Hematopoietic multipotent progenitor cell treated with erythropoietin and hydrocortisone succinate and interleukin-3 and kit ligand, for 6 days (in vitro differentiated cells): Measurements from ENCODE around the gene SEMA7A.
A peak's percentile ranks its signal among the peaks of the same experiment; 100 is the strongest.
"Not testable (repeated sequence)": the region's sequence is repeated elsewhere in the genome, so short reads cannot be mapped to it uniquely, and the experiment has no call there.

Source experiments
- DNase-seq: peaks from one replicate; pipeline ENCODE4 v3.0.0-alpha.2; 2015

Gene SEMA7A

DNA sequence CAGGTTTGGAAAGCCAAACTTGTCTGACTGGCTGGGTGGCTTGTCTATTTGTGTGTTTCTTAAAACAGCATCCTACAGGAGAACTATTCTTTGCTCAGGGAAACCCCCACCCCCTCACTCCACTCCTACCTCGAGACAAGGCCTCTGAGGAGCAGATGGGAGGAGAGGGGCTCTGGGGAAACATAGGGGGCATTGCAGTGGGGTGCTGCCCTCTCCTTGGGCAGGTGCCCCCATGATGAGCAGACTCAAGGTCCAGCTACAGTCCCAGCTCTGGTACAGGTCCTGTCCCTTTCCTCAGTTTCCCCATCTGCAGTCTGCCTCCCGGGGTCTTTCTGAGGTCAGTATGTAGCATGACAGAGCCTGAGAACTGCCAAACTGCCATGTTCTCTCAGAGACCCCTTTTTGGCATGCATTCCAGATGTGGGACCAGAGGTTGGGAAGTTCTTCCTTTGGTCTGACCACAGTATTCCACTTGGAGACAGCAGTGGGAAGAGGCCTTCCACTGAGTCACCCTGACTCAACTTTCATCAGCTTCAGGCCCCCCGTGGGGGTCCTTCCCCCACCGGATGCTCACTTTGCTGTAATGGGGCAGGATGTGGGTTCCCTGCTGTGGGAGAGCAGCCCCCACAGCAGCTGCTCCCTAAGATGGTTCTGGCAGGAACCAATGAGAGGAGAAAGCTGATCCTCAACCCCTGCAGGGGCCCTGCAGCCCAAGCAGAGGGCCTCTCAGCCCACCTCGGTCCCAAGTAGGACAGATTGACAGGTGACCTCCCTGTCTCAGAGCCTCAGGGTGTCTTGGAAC, 34.0 kb downstream of the SEMA7A start:
- peak; percentile 49 for DNase-seq

DNA sequence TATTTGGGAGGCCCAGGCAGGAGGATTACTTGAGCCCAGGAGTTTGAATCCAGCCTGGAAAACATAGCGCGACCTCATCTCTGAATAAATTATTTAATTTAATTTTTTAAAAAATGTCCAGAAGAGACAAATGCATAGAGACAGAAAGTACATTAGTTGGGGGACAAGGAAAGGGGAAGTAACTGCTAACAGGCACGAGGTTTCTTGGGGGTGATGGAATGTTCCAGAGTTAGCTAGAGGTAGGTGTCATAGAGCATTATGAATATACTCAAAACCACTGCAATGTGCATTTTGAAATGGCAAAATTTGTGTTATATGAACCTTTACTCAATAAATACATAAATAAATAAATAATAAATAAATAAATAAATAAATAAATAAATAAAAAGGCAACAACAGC, 34.7 kb downstream of the SEMA7A start:
- DNase-seq, result peak; percentile 64

GRCh38 chr15:74398183-74398582, 35.6 kb downstream of the SEMA7A start:
- DNase-seq, result no peak

DNA sequence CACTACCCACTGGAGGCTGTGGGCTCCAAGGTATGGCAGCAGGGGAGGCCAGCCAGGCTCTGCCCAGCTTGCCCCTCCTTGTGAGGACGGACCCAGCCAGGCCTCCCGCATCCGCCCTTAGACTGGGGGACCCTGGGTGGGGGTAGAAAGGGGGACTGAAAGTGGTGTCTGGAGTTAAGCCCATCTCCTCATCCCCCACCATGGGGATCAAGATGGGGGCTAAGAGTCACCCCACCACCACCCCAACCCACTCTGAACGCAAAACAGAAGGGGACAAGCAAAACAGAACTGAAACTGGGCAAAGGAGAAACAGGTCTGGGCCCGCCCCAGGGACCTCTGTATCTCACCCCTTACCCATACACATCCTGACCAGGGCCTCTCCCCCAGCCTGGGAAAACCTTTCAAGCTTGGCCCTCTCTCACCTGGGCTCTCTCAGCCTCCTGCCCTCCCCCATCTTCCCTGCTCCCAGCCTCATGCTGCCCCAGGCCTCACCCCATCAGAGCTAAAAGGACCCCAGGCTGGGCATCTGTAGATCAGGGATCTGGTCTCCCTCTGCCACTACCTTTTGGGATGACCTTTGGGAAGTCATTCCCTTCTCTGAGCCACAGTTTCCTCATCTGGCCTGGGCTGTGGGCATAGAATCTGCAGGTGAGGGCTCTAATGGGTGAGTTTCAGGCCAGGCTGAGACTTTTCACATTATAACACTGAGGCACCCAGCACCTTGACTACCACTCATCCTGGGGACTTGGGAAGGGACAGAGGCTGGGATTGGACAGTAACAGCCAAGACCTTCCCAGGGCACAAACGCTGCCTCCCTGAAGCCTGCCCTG, 36.3 kb downstream of the SEMA7A start:
- no peak for DNase-seq

DNA sequence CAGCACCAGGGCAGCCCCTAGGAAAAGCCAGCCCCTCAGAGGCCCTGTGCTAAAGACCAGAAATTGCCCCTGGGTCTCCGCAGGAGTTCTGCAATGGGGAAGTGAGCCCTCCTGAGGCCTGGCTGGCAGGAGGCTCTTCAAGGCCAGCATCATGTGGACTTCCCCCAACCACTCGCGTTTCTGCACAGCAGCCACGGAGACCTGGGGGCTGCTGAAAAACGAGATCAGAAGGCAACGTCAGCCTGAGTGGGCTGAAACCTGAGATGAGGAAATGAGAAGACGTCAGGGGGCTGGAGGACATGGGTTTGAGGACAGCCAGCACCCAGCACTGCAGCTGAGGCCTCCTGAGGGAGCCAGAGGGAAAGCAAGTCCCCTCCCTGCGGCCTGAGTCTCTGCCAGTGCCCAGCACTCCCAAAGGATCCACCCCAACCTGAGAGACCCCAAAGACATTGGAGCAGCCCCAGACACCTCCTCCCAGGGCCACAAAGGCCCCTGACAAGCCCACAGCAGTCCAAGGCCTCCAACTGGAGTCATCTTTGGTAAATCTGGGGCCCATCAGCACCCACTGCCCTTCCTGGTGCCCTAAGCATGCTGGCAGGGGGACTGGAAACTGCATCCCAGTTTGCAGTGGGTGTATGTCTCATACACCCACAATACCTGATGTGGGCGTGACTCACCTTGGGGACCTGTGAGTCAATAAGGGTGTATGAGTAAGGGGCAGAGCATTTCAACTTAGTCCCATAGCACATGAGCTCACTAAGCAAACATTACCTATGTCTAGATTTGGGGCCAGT, 37.1 kb downstream of the SEMA7A start:
- DNase-seq, result no peak

DNA sequence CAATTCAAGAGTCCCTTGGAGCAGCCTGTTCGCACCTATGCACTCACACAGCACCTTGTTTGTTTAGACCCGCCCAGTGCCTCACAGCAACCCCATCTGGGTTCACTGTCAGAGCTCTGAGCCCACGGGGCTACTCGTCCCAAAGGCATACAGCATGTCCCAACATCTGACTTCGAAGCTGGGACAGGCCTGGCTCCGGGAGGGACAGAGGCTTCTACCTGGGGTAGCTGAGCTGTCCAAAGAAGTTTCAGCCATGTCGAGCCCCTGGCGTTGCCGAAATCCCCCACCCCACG, 37.7 kb downstream of the SEMA7A start:
- DNase-seq, result no peak

- DNase-seq, result no peak
Observed at GRCh38 chr15:74395319-74396145, 38.2 kb downstream of the SEMA7A start.

DNA sequence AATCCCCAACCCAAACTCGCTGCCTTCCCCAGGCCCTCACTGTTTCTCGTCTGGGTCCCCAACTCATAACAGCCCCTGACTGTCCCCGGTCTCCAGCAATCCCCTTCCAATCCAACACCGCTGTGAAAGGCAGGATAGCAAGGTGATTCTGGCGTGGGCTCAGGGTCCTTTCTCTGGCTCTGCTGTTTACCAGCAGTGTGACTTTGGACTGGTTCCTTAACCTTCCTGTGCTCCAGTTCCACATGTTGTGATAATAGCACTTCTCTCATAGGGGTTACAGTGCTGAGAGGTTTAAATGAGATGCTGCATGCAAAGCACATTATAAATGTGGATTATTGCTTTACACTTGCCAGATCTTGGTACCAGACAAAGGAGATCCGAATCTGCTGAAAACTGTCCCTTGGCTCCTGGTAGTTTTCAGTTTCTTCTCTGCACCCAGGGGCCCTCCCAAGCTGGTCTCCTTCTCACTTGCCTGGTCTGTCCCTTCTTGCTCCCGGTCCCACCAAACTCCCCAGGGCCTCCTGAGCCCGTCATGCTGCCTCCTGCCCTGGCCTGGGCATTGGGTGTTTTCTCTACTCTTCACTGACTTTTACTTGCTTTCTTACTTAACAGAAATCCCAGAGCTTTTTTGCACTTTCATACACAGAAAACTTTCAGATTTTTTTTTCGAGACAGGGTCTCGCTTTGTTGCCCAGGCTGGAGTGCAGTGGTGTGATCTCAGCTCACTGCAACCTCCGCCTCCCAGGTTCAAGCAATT, 39.5 kb downstream of the SEMA7A start:
- no peak for DNase-seq

GRCh38 chr15:74393423-74393822, 40.3 kb downstream of the SEMA7A start:
- DNase-seq, result no peak

DNA sequence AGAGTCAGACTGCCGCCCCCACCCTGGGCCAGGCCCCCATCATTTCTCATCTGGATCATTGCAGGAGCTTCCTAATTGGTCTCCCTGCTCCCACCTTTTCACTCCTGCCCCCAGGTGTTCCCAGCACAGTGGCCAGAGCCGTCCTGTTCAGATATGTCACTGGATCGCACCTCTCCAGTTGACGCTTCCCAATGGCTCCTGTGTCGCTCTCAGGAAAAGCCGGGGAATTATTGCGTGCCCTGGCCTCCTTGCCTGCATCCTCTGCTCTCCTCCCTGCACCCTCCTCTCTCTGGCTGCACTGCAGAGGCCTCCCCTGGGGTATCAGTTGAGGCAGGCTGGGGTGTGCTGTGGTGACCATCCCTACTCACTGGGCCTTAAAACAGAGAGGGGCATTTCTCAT, 40.9 kb downstream of the SEMA7A start:
- DNase-seq, result no peak

DNA sequence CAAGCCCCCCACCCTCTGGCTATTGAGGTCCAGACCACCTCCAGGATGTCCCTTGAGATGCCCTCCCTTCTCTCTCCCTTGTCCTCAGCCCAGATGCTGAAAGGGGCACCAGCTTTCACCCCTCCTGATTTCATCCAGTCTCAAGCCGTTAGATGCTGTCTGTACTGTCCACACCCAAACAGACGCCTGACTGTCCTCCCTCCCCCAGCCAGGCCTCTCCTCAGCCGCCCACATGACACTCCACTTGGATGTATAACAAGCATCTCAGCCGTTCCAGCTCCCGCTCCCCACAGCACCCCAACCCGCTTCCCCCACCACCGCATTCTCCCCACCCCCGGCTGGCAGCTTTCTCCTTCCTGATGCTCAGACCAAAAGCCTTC, 41.3 kb downstream of the SEMA7A start:
- DNase-seq, result peak; percentile 92

DNA sequence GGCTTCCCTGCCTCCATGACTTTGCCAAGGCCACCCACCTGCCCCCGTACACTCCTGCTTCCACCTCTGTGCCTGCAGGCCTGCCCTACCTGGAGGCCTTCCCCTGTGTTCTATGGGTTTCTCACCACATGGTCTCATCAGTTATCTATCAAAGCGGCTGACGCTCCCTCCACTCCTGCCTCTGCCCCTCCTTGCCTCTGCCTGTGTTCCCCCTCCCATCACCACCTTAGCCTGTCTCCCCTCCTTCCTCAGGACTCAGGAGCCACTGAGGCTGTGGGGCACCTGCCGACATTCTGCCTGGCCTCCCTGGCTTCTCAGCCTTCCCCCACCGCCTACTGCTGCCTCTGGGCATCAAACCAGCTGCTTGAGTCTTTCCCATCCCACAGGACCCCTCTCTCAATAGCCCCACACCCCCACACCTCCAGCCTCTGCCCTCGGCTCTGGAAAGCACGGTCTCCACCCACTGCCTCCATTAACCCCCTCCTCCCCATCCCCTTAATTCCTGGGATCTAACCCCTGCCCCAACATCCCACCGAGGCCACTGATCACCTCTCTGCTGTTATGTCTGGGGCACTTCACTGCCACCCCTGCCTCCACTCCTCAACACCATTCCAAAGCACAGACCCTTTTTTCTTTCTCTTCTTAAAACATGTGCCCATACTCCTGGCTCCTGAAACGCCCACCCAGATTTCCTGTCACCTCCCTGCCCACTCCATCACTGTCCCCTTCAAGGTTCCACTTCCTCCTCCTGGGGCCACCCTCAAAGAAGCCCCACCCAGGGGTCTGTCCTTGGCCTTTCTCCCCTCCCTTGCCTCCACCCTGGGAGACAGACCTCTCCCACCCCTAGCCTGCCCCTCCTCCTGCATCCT, 41.9 kb downstream of the SEMA7A start:
- DNase-seq, result no peak

GRCh38 chr15:74390647-74391288, 43.0 kb downstream of the SEMA7A start:
- peak; percentile 62 for DNase-seq

DNA sequence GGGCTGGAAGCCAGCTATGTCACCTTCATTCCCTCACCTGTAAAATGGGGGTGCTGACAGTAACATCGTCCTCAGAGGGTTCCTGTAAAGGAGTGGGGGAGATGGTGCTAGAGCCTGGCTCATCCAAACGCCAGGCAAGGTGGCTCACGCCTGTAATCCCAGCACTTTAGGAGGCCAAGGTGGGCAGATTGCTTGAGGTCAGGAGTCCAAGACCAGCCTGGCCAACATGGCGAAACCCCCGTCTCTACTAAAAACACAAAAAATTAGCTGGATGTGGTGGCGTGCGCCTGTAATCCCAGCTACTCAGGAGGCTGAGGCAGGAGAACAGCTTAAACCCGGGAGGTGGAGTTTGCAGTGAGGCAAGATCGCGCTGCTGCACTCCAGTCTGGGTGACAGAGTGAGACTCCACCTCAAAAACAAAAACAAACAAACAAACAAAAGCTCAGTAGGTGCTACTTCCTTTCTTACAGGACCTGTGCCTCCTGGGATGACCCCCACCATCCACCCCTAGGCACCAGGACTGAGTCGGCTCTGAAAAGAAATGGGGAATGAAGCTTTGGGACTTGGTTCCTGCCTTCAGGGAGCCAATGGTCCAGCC, 43.6 kb downstream of the SEMA7A start:
- not testable (repeated sequence) for DNase-seq

- peak; percentile 99 for DNase-seq
Observed at GRCh38 chr15:74389241-74390048, 44.3 kb downstream of the SEMA7A start.

- DNase-seq, result no peak
Observed at GRCh38 chr15:74388363-74388951, 45.3 kb downstream of the SEMA7A start.

GRCh38 chr15:74387621-74388362, 46.0 kb downstream of the SEMA7A start:
- no peak for DNase-seq

- no peak for DNase-seq
Observed at GRCh38 chr15:74387141-74387541, 46.6 kb downstream of the SEMA7A start.
